Naive thymus-derived CD8-positive, alpha-beta T cell (primary cell): ENCODE measurements around the gene CCDC179. TPM values are rescaled to one million over a fixed set of nuclear protein-coding genes. Genes with fewer than 3 reads are reported as not detected.

Source experiments
- ATAC-seq, 2 donors: fragments of 150-1000 bp; cut with Tn5 transposase in 1 of 2; sonication (Bioruptor Pico), chemical (Tn5 transposase) in 1 of 2; 1 replicate in 1 of 2; 2 replicates in 1 of 2; pipeline ENCODE4 v1.10.0; 2021; ENCODE audit warnings: mild to moderate bottlenecking in 2 of 2, moderate library complexity in 2 of 2
- POLR2A ChIA-PET: fragments of 350-600 bp; sonication (Branson Sonifier 250); formaldehyde crosslinking; loops from one replicate; lab custom pipeline; 2021; ENCODE audit warnings: antibody characterized with exemption; lab: Charles Lee
- DNase-seq, 10 donors: peaks; one replicate each; pipeline versions ENCODE4 v3.0.0 to v3.0.0-alpha.2; 2020 to 2022
- H3K27ac Mint-ChIP-seq, 10 donors: one replicate each; pipeline ENCODE4 v1.8.0; 2020 to 2022; ENCODE audit warnings: mild to moderate bottlenecking in 10 of 10, mixed read lengths in 10 of 10, moderate library complexity in 4 of 10, inconsistent platforms in 1 of 10
- H3K27me3 Mint-ChIP-seq, 5 donors: one replicate each; pipeline ENCODE4 v1.8.0; 2021 to 2022; ENCODE audit warnings: mixed read lengths in 5 of 5
- H3K36me3 Mint-ChIP-seq, 3 donors: one replicate each; pipeline ENCODE4 v1.8.0; 2020 to 2022; ENCODE audit warnings: mixed read lengths in 3 of 3, mild to moderate bottlenecking in 2 of 3, inconsistent platforms in 1 of 3
- H3K4me1 Mint-ChIP-seq, 4 donors: one replicate each; pipeline ENCODE4 v1.8.0; 2021 to 2022; ENCODE audit warnings: mixed read lengths in 4 of 4
- H3K4me3 Mint-ChIP-seq, 10 donors: one replicate each; pipeline ENCODE4 v1.8.0; 2020 to 2022; ENCODE audit warnings: mild to moderate bottlenecking in 10 of 10, mixed read lengths in 10 of 10, moderate library complexity in 6 of 10, inconsistent platforms in 1 of 10
- H3K9me3 Mint-ChIP-seq, 9 donors: one replicate each; pipeline ENCODE4 v1.8.0; 2020 to 2022; ENCODE audit warnings: mixed read lengths in 9 of 9, mild to moderate bottlenecking in 3 of 9, inconsistent platforms in 1 of 9, moderate library complexity in 1 of 9
- polyA plus RNA-seq, 3 donors: library from polyadenylated mRNA; unstranded; fragments of 300-500 nt; fragmentation: Illumina TruSeq; gene quantifications; one replicate each; pipeline ENCODE4 v1.2.3, GENCODE V29; 2021
- total RNA-seq, 8 experiments: library from RNA in 2 of 8; stranded (reverse) in 2 of 8; gene quantifications; one replicate each; pipeline ENCODE4 v1.2.3 and lab custom pipeline; 2021 to 2026

The CCDC179 gene
- total RNA-seq (not detected), polyA plus RNA-seq (not detected), total RNA-seq (lab: John Stamatoyannopoulos, UW) (0 reads per million in 6 experiments)

GRCh38 chr11:22860241-22860640 is at the start of gene CCDC179:
Gene CCDC179 (minus strand): TSS chr11:22860474. CDS start chr11:22860421, 53 bp downstream.
- ATAC-seq, result no peak
- POLR2A ChIA-PET, result no interaction called here
- peaks cover 0 to 12% (median 4%) of the 10 kb centered on the region in 3 donors for H3K36me3 Mint-ChIP-seq

GRCh38 chr11:22903782-22904181 is 43.5 kb upstream of the CCDC179 start:
- H3K27ac Mint-ChIP-seq, result no peak overlapping the region
- POLR2A ChIA-PET, result no interaction called here

More at GRCh38 chr11:22860241-22860640, at the start of gene CCDC179:
- Mint-ChIP-seq H3K9me3 (peaks cover 0 to 3% (median 0%) of the 10 kb centered on the region in 9 donors), H3K27me3 (no peaks in the 10 kb centered on the region), H3K4me3 (no peak within 1 kb of the TSS), H3K4me1 (peaks cover 0 to 3% (median 0%) of the 10 kb centered on the region in 4 donors), H3K27ac (no peak within 1 kb of the TSS)
- DNase-seq, result no peak

GRCh38 chr11:22901603-22902002 is 41.3 kb upstream of the CCDC179 start:
- Mint-ChIP-seq H3K4me3 (no peak overlapping the region), H3K36me3 (peaks cover 0 to 15% (median 12%) of the 10 kb centered on the region in 3 donors), H3K27ac (no peak overlapping the region), H3K9me3 (peaks cover 0 to 10% (median 2%) of the 10 kb centered on the region in 9 donors), H3K4me1 (peaks cover 0 to 2% (median 0%) of the 10 kb centered on the region in 4 donors), H3K27me3 (no peaks in the 10 kb centered on the region)
- POLR2A ChIA-PET, result no interaction called here
- DNase-seq, result no peak
- no peak for ATAC-seq

More at GRCh38 chr11:22903782-22904181, 43.5 kb upstream of the CCDC179 start:
- ATAC-seq (no peak), DNase-seq (no peak)
- Mint-ChIP-seq H3K9me3 (peaks cover 0 to 14% (median 5%) of the 10 kb centered on the region in 9 donors), H3K4me1 (no peaks in the 10 kb centered on the region), H3K4me3 (no peak overlapping the region), H3K36me3 (peaks cover 0 to 22% (median 17%) of the 10 kb centered on the region in 3 donors), H3K27me3 (no peaks in the 10 kb centered on the region)

- Mint-ChIP-seq H3K36me3 (peaks cover 0 to 8% (median 8%) of the 10 kb centered on the region in 3 donors), H3K9me3 (peaks cover 0 to 3% (median 0%) of the 10 kb centered on the region in 9 donors), H3K4me3 (no peak overlapping the region), H3K4me1 (peaks cover 0 to 2% (median 0%) of the 10 kb centered on the region in 4 donors), H3K27ac (no peak overlapping the region), H3K27me3 (no peaks in the 10 kb centered on the region)
- ATAC-seq, result no peak
- POLR2A ChIA-PET, result no interaction called here
- DNase-seq, result no peak
Observed at GRCh38 chr11:22900764-22901486, 40.7 kb upstream of the CCDC179 start.

- H3K4me3 Mint-ChIP-seq, result no peak overlapping the region
Observed at GRCh38 chr11:22898036-22898435, 37.8 kb upstream of the CCDC179 start.

GRCh38 chr11:22890227-22890626 is 30.0 kb upstream of the CCDC179 start:
- DNase-seq, result no peak
- POLR2A ChIA-PET, result no interaction called here
- peaks cover 0 to 14% (median 12%) of the 10 kb centered on the region in 3 donors for H3K36me3 Mint-ChIP-seq
- no peak for ATAC-seq
- peaks cover 0 to 11% (median 0%) of the 10 kb centered on the region in 9 donors for H3K9me3 Mint-ChIP-seq
- H3K27ac Mint-ChIP-seq, result no peak overlapping the region
- H3K4me3 Mint-ChIP-seq, result no peak overlapping the region
- no peaks in the 10 kb centered on the region for H3K4me1 Mint-ChIP-seq
- no peaks in the 10 kb centered on the region for H3K27me3 Mint-ChIP-seq

More at GRCh38 chr11:22898036-22898435, 37.8 kb upstream of the CCDC179 start:
- ATAC-seq, result no peak
- H3K9me3 Mint-ChIP-seq, result peaks cover 0 to 8% (median 0%) of the 10 kb centered on the region in 9 donors
- no peak for DNase-seq
- H3K27ac Mint-ChIP-seq, result no peak overlapping the region
- peaks cover 0 to 14% (median 6%) of the 10 kb centered on the region in 3 donors for H3K36me3 Mint-ChIP-seq
- H3K27me3 Mint-ChIP-seq, result no peaks in the 10 kb centered on the region
- POLR2A ChIA-PET, result no interaction called here
- H3K4me1 Mint-ChIP-seq, result peaks cover 0 to 2% (median 0%) of the 10 kb centered on the region in 4 donors

GRCh38 chr11:22884217-22884616 is 23.9 kb upstream of the CCDC179 start:
- POLR2A ChIA-PET, result no interaction called here
- no peak for DNase-seq
- H3K4me1 Mint-ChIP-seq, result no peaks in the 10 kb centered on the region

GRCh38 chr11:22879630-22880029 is 19.4 kb upstream of the CCDC179 start:
- POLR2A ChIA-PET, result no interaction called here
- Mint-ChIP-seq H3K27ac (peak overlapping the region in 1 of 10 donors; percentile 38), H3K9me3 (no peaks in the 10 kb centered on the region), H3K27me3 (no peaks in the 10 kb centered on the region), H3K4me1 (no peaks in the 10 kb centered on the region), H3K36me3 (peaks cover 0 to under 1% (median 0%) of the 10 kb centered on the region in 3 donors), H3K4me3 (no peak overlapping the region)
- DNase-seq (no peak), ATAC-seq (no peak)

More at GRCh38 chr11:22884217-22884616, 23.9 kb upstream of the CCDC179 start:
- Mint-ChIP-seq H3K27me3 (no peaks in the 10 kb centered on the region), H3K36me3 (peaks cover 0 to 6% (median 0%) of the 10 kb centered on the region in 3 donors), H3K4me3 (no peak overlapping the region), H3K27ac (no peak overlapping the region), H3K9me3 (no peaks in the 10 kb centered on the region)
- no peak for ATAC-seq

GRCh38 chr11:22878604-22879003 is 18.3 kb upstream of the CCDC179 start:
- ATAC-seq (no peak), DNase-seq (no peak)
- no peaks in the 10 kb centered on the region for H3K4me1 Mint-ChIP-seq
- no peaks in the 10 kb centered on the region for H3K9me3 Mint-ChIP-seq
- POLR2A ChIA-PET, result no interaction called here
- no peak overlapping the region for H3K27ac Mint-ChIP-seq
- H3K36me3 Mint-ChIP-seq, result no peaks in the 10 kb centered on the region
- no peaks in the 10 kb centered on the region for H3K27me3 Mint-ChIP-seq
- no peak overlapping the region for H3K4me3 Mint-ChIP-seq

GRCh38 chr11:22878039-22878438 is 17.8 kb upstream of the CCDC179 start:
- H3K4me3 Mint-ChIP-seq, result no peak overlapping the region
- H3K4me1 Mint-ChIP-seq, result no peaks in the 10 kb centered on the region
- no peak overlapping the region for H3K27ac Mint-ChIP-seq
- no peaks in the 10 kb centered on the region for H3K36me3 Mint-ChIP-seq
- POLR2A ChIA-PET, result no interaction called here
- ATAC-seq (no peak), DNase-seq (no peak)
- H3K9me3 Mint-ChIP-seq, result no peaks in the 10 kb centered on the region
- no peaks in the 10 kb centered on the region for H3K27me3 Mint-ChIP-seq

GRCh38 chr11:22875869-22876473 is 15.7 kb upstream of the CCDC179 start:
- Mint-ChIP-seq H3K9me3 (no peaks in the 10 kb centered on the region), H3K4me1 (no peaks in the 10 kb centered on the region), H3K27me3 (no peaks in the 10 kb centered on the region), H3K36me3 (no peaks in the 10 kb centered on the region), H3K27ac (no peak overlapping the region), H3K4me3 (no peak overlapping the region)
- POLR2A ChIA-PET, result no interaction called here
- DNase-seq (peak; percentile 11 to 76 (median 50)), ATAC-seq (peak; percentile 75 to 82)

- H3K36me3 Mint-ChIP-seq, result peaks cover 0 to 5% (median 5%) of the 10 kb centered on the region in 3 donors
- no peaks in the 10 kb centered on the region for H3K4me1 Mint-ChIP-seq
- no peak overlapping the region for H3K4me3 Mint-ChIP-seq
- POLR2A ChIA-PET, result no interaction called here
- DNase-seq (no peak), ATAC-seq (no peak)
- no peaks in the 10 kb centered on the region for H3K27me3 Mint-ChIP-seq
- H3K27ac Mint-ChIP-seq, result no peak overlapping the region
- H3K9me3 Mint-ChIP-seq, result no peaks in the 10 kb centered on the region
Observed at GRCh38 chr11:22869325-22869724, 9.1 kb upstream of the CCDC179 start.

- Mint-ChIP-seq H3K27me3 (no peaks in the 10 kb centered on the region), H3K9me3 (peaks cover 0 to 3% (median 0%) of the 10 kb centered on the region in 9 donors), H3K4me3 (no peak overlapping the region), H3K27ac (no peak overlapping the region), H3K36me3 (peaks cover 0 to 12% (median 4%) of the 10 kb centered on the region in 3 donors), H3K4me1 (peaks cover 0 to 3% (median 0%) of the 10 kb centered on the region in 4 donors)
- DNase-seq (no peak), ATAC-seq (no peak)
- POLR2A ChIA-PET, result no interaction called here
Observed at GRCh38 chr11:22859756-22860155, 518 bp downstream of the CCDC179 start.
